ENCODE data around the gene ZMYM5.
"Not testable (repeated sequence)": the region's sequence is repeated elsewhere in the genome, so short reads cannot be mapped to it uniquely, and the experiment has no call there.

ZMYM5 gene

DNA sequence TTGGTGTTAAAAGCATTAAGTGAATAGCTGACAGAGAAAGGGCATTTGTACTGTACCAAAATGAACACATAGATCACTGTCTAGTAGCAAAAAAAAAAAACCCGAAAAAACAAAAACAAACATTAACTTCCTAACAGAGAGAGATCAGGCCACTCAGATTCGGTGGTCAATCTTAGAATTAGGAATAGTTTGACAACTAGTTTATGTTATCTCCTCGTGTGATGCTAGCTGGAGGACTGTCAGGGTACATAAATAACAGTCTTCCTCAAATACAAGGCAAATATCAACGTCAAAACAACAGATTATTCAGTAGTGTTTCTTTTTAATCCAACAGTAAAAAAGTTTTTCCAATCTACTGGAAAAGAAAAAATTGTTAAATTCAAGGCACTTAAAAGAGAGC is 1.7 kb downstream of the ZMYM5 start:
- DNase-seq (ENCODE audit: low read depth, low spot score), result no peak
- H3K4me3 ChIP-seq (ENCODE audit: low read depth, low read length), result peak overlapping the region; percentile 78
- TF ChIP-seq, protein P1, sequence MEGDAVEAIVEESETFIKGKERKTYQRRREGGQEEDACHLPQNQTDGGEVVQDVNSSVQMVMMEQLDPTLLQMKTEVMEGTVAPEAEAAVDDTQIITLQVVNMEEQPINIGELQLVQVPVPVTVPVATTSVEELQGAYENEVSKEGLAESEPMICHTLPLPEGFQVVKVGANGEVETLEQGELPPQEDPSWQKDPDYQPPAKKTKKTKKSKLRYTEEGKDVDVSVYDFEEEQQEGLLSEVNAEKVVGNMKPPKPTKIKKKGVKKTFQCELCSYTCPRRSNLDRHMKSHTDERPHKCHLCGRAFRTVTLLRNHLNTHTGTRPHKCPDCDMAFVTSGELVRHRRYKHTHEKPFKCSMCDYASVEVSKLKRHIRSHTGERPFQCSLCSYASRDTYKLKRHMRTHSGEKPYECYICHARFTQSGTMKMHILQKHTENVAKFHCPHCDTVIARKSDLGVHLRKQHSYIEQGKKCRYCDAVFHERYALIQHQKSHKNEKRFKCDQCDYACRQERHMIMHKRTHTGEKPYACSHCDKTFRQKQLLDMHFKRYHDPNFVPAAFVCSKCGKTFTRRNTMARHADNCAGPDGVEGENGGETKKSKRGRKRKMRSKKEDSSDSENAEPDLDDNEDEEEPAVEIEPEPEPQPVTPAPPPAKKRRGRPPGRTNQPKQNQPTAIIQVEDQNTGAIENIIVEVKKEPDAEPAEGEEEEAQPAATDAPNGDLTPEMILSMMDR (IDR thresholded peaks at IDR 0.05; ENCODE audit: insufficient read depth, low read length, missing control alignments), result no peak
- ChIA-PET CTCF (interaction anchor here (2.0 kb wide), 1 partner anchor 16 kb away, joined by 8 read pairs; no protein-coding TSS in a partner anchor), POLR2A (interaction anchor here (2.0 kb wide), 1 partner anchor 16 kb away, joined by 5 read pairs; no protein-coding TSS in a partner anchor)

DNA sequence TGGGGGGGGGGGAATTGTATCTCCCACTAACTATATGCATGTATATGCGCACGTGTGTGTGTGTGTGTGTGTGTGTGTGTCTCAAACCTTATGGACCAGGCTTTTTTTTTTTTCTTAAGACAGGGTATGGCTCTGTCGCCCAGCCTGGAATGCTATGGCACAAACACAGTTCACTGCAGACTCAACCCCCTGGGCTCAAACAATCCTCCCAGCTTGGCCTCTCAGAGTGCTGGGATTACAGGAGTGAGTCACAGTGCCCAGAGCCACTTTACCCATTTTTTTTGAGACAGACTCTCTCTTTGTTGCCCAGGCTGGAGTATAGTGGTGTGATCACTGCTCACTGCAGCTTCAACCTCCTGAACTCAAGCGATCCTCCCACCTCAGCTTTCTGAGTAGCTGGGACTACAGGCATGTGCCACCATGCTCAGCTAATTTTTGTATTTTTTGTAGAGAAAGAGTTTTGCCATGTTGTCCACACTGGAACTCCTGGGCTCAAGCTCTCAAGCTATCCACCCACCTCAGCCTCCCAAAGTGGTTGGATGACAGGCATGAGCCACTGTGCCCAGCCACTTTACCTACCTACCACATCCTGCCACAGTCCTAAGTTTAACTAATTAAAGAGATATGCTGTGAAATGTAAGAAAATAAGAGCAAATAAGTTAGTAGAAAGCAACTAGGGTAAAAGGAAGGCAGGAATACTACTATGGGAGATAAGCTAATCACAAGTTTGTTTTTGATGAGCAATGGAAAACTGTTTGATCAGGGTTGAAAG is 2.4 kb downstream of the ZMYM5 start:
- H3K4me3 ChIP-seq (ENCODE audit: low read depth, low read length), result peak overlapping the region; percentile 78
- no peak for DNase-seq (ENCODE audit: low read depth, low spot score)
- ChIA-PET POLR2A (interaction anchor here (0.7 to 2.0 kb wide), 2 partner anchors 15 to 80 kb away, joined by 3 to 5 read pairs; no protein-coding TSS in a partner anchor), CTCF (interaction anchor here (2.0 kb wide), 1 partner anchor 15 kb away, joined by 8 read pairs; no protein-coding TSS in a partner anchor)
- TF ChIP-seq, protein P1 (IDR thresholded peaks at IDR 0.05; ENCODE audit: insufficient read depth, low read length, missing control alignments), result no peak

DNA sequence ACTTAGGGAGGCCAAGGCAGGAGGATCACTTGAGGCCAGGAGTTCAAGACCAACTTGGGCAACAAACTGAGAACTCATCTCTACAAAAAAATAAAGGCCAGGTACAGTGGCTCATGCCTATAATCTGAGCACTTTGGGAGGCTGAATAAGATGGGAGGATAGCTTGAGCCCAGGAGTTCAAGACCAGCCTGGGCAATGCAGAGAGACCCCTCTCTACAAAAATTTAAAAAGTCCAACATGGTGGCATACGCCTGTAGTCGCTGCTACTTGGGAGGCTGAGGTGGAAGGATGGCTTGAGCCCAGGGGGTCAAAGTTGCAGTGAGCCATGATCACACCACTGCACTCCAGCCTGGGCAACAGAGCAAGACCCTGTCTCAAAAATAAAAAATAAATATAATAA is 5.8 kb downstream of the ZMYM5 start:
- POLR2A ChIA-PET; DNase-seq (ENCODE audit: low read depth, low spot score); CTCF ChIA-PET; H3K4me3 ChIP-seq (ENCODE audit: low read depth, low read length): not testable (repeated sequence)

DNA sequence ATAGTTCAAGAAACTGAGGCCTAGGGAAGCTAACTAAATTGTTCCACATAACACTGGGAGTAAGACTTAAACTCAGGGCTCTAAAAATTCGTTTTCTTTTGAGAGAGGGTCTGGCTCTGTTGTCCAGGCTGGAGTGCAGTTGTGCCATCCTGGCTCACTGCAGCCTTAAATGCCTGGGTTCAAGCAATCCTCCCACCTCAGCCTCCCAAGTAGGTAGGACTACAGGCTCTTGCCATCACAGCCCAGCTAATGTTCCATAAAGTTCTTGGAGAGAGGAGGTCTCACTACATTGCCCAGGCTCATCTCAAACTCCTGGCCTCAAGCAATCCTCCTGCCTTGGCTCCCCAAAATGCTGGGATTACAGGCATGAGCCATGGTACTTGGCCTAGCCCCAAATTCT is 10.7 kb downstream of the ZMYM5 start:
- TF ChIP-seq, protein P1 (IDR thresholded peaks at IDR 0.05; ENCODE audit: insufficient read depth, low read length, missing control alignments), result no peak
- no peak overlapping the region for H3K4me3 ChIP-seq (ENCODE audit: low read depth, low read length)
- ChIA-PET POLR2A (no interaction called here), CTCF (interaction anchor here (1.2 kb wide), 1 partner anchor 11 kb away, joined by 4 read pairs; the partner anchor contains the start of gene ZMYM5)
- no peak for DNase-seq (ENCODE audit: low read depth, low spot score)

DNA sequence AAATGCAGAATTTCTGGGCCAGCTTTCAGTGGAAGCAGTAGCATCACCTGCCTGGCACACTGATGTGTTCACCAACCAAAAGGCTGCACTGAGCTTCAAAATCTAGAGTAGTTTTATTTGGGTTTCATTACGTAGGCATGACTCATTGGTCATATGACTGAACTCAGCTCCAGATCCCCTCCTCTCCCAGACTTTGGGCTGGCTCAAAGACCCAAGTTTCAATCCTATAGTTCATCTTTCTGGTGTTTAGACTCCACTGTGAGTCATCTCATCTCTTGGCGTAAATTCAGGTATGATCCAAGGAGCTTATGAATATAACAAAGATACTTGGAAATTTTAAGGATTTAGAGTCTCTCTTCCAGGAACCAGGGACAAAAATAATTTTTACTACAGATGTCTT is 17.7 kb downstream of the ZMYM5 start:
- H3K4me3 ChIP-seq (ENCODE audit: low read depth, low read length), result no peak overlapping the region
- TF ChIP-seq, protein P1 (IDR thresholded peaks at IDR 0.05; ENCODE audit: insufficient read depth, low read length, missing control alignments), result no peak
- CTCF ChIA-PET, result interaction anchor here (1.5 to 2.0 kb wide), 3 partner anchors 11 to 18 kb away, joined by 4 to 8 read pairs (median 4); no protein-coding TSS in a partner anchor
- DNase-seq (ENCODE audit: low read depth, low spot score), result peak; percentile 91
- POLR2A ChIA-PET, result interaction anchor here (0.6 to 1.7 kb wide), 3 partner anchors 16 to 184 kb away, joined by 3 to 9 read pairs (median 5); partner anchors contain the start of gene ZMYM5

DNA sequence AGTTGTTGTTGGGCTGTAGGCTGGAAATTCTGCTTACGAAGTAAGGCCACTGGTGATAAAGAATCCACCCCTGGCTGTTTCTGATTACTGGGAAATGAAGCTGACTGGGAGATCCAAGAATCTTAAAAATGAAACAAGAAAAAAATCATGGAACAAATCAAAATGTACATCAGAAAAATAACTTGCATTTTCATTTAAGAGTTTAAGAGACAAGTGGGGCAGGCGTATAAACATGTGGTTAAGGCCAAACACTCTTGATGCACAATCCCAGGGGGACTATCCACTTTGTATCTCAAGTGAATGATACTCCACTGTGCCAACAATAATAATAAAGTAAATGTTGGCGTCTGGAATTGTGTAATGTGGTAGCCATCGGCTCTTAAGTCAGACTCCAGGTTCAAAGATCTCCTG is 24.6 kb downstream of the ZMYM5 start:
- DNase-seq (ENCODE audit: low read depth, low spot score), result peak; percentile 86
- ChIA-PET POLR2A (interaction anchor here (0.9 kb wide), 1 partner anchor 25 kb away, joined by 3 read pairs; no protein-coding TSS in a partner anchor), CTCF (interaction anchor here (0.9 kb wide), 1 partner anchor 16 kb away, joined by 4 read pairs; no protein-coding TSS in a partner anchor)
- no peak overlapping the region for H3K4me3 ChIP-seq (ENCODE audit: low read depth, low read length)
- TF ChIP-seq, protein P1 (IDR thresholded peaks at IDR 0.05; ENCODE audit: insufficient read depth, low read length, missing control alignments), result no peak
